Ishikawa (cell line): ENCODE results near the gene PRAMEF20.

Source experiments
- CEBPB ChIP-seq: IDR thresholded peaks from 2 replicates; pipeline ENCODE4 v1.6.1; 2012
- CREB1 ChIP-seq: IDR thresholded peaks from 2 replicates; pipeline ENCODE4 v1.6.1; 2012; ENCODE audit warnings: low read depth
- EGR1 ChIP-seq: IDR thresholded peaks from 2 replicates; pipeline ENCODE4 v1.6.1; 2012
- EP300 ChIP-seq: IDR thresholded peaks from 2 replicates; pipeline ENCODE4 v1.6.1; 2012; ENCODE audit warnings: borderline replicate concordance
- FOXM1 ChIP-seq: IDR thresholded peaks from 2 replicates; pipeline ENCODE4 v1.6.1; 2012; ENCODE audit warnings: low read depth, borderline replicate concordance
- MAX ChIP-seq: IDR thresholded peaks from 2 replicates; pipeline ENCODE4 v1.6.1; 2012
- NFIC ChIP-seq: IDR thresholded peaks from 2 replicates; pipeline ENCODE4 v1.6.1; 2012
- RAD21 ChIP-seq: IDR thresholded peaks from 2 replicates; pipeline ENCODE4 v1.6.1; 2012; ENCODE audit warnings: low read depth
- REST ChIP-seq: IDR thresholded peaks from 2 replicates; pipeline ENCODE4 v1.6.1; 2012; ENCODE audit warnings: low read depth, mild to moderate bottlenecking
- TAF1 ChIP-seq: IDR thresholded peaks from 2 replicates; pipeline ENCODE4 v1.6.1; 2012; ENCODE audit warnings: low read depth, mild to moderate bottlenecking
- TCF12 ChIP-seq: IDR thresholded peaks from 2 replicates; pipeline ENCODE4 v1.6.1; 2012; ENCODE audit warnings: low read depth
- TEAD4 ChIP-seq: IDR thresholded peaks from 2 replicates; pipeline ENCODE4 v1.6.1; 2012
- USF1 ChIP-seq: IDR thresholded peaks from 2 replicates; pipeline ENCODE4 v1.6.1; 2012
- YY1 ChIP-seq: IDR thresholded peaks from 2 replicates; pipeline ENCODE4 v1.6.1; 2012; ENCODE audit warnings: low read depth
- ZBTB7A ChIP-seq: IDR thresholded peaks from 2 replicates; pipeline ENCODE4 v1.6.1; 2012; ENCODE audit warnings: low read depth

PRAMEF20 gene

GRCh38 chr1:13465515-13465914 is 55.3 kb downstream of the PRAMEF20 start:
- no peak for TF ChIP-seq EGR1
- no peak for TF ChIP-seq ZBTB7A
- TF ChIP-seq YY1, result no peak
- TF ChIP-seq EP300, result no peak
- TF ChIP-seq CEBPB, result no peak
- TF ChIP-seq USF1, result no peak
- TF ChIP-seq TCF12, result no peak
- TF ChIP-seq FOXM1, result no peak
- TF ChIP-seq MAX, result no peak
- TF ChIP-seq TEAD4, result no peak
- TF ChIP-seq TAF1, result no peak
- TF ChIP-seq NFIC, result no peak
- TF ChIP-seq REST, result no peak
- no peak for TF ChIP-seq RAD21
- no peak for TF ChIP-seq CREB1

- TF ChIP-seq TEAD4, result no peak
- no peak for TF ChIP-seq TAF1
- no peak for TF ChIP-seq ZBTB7A
- TF ChIP-seq TCF12, result no peak
- no peak for TF ChIP-seq EGR1
- TF ChIP-seq RAD21, result no peak
- no peak for TF ChIP-seq CEBPB
- no peak for TF ChIP-seq EP300
- no peak for TF ChIP-seq YY1
- no peak for TF ChIP-seq MAX
- TF ChIP-seq NFIC, result no peak
- TF ChIP-seq USF1, result no peak
- TF ChIP-seq CREB1, result no peak
- no peak for TF ChIP-seq REST
- TF ChIP-seq FOXM1, result no peak
Measured at GRCh38 chr1:13469343-13469742, 59.1 kb downstream of the PRAMEF20 start.
